Kidney tubule cell (primary cell): ENCODE results near the gene JADE1.
A peak's percentile ranks its signal among the peaks of the same experiment; 100 is the strongest.

Experiments
- DNase-seq: peaks from one replicate; pipeline ENCODE4 v3.0.0-alpha.2; 2018; ENCODE audit warnings: low spot score

JADE1 gene

GRCh38 chr4:128844931-128845330, 35.4 kb downstream of the JADE1 start:
- no peak for DNase-seq

- DNase-seq: peak; percentile 40
These were observed 36.6 kb downstream of the JADE1 start for GRCh38 chr4:128846063-128846462.

- DNase-seq: no peak
These were observed 37.7 kb downstream of the JADE1 start for GRCh38 chr4:128847082-128847724.

- no peak for DNase-seq
These were observed 39.0 kb downstream of the JADE1 start for GRCh38 chr4:128848461-128848860.

GRCh38 chr4:128850252-128850651, 40.8 kb downstream of the JADE1 start:
- DNase-seq: no peak

- peak; percentile 35 for DNase-seq
These were observed 44.2 kb downstream of the JADE1 start for GRCh38 chr4:128853741-128854140.

GRCh38 chr4:128854433-128854832, 44.9 kb downstream of the JADE1 start:
- no peak for DNase-seq

- no peak for DNase-seq
These were observed 46.1 kb downstream of the JADE1 start for GRCh38 chr4:128855621-128856020.

GRCh38 chr4:128856246-128856645, 46.7 kb downstream of the JADE1 start:
- DNase-seq: peak; percentile 19

- DNase-seq: no peak
These were observed 49.6 kb downstream of the JADE1 start for GRCh38 chr4:128858879-128859671.

- no peak for DNase-seq
These were observed 50.6 kb downstream of the JADE1 start for GRCh38 chr4:128859887-128860677.

GRCh38 chr4:128861856-128862518, 52.5 kb downstream of the JADE1 start:
- no peak for DNase-seq

- DNase-seq: peak; percentile 46
These were observed 53.3 kb downstream of the JADE1 start for GRCh38 chr4:128862608-128863311.

GRCh38 chr4:128863312-128864075, 54.0 kb downstream of the JADE1 start:
- peak; percentile 81 for DNase-seq

- no peak for DNase-seq
These were observed 55.6 kb downstream of the JADE1 start for GRCh38 chr4:128865132-128865531.

- DNase-seq: no peak
These were observed 56.8 kb downstream of the JADE1 start for GRCh38 chr4:128866269-128866668.

- DNase-seq: no peak
These were observed 57.2 kb downstream of the JADE1 start for GRCh38 chr4:128866691-128867090.

GRCh38 chr4:128868758-128869157, 59.3 kb downstream of the JADE1 start:
- DNase-seq: no peak

- DNase-seq: peak; percentile 29
These were observed 60.4 kb downstream of the JADE1 start for GRCh38 chr4:128869776-128870509.

GRCh38 chr4:128871948-128872347, 62.4 kb downstream of the JADE1 start:
- no peak for DNase-seq
